ENCODE data around the gene LMAN1L. TPM values are rescaled to one million over a fixed set of nuclear protein-coding genes. Genes with fewer than 3 reads are reported as not detected.

The LMAN1L gene
- not detected in 3 replicates for polyA plus RNA-seq
- polyA plus RNA-seq (2011; ENCODE audit: low read depth), result not detected
- polyA plus RNA-seq (2011; cell fraction: cytosol; rRNA removed), result not detected in 2 replicates
- polyA plus RNA-seq (2011; cell fraction: nucleus; rRNA removed), result 0.05 and 0.22 TPM in 2 replicates
- not detected in 2 replicates for polyA plus RNA-seq (2012; ENCODE audit: low replicate concordance)
- 0.36 to 0.38 TPM in 2 of 3 replicates, not detected in the other for polyA minus RNA-seq
- polyA minus RNA-seq (2011; cell fraction: cytosol; rRNA and poly(A)+ RNA removed), result not detected
- polyA minus RNA-seq (2011; cell fraction: nucleus; rRNA and poly(A)+ RNA removed), result 0.21 and 0.31 TPM in 2 replicates

DNA sequence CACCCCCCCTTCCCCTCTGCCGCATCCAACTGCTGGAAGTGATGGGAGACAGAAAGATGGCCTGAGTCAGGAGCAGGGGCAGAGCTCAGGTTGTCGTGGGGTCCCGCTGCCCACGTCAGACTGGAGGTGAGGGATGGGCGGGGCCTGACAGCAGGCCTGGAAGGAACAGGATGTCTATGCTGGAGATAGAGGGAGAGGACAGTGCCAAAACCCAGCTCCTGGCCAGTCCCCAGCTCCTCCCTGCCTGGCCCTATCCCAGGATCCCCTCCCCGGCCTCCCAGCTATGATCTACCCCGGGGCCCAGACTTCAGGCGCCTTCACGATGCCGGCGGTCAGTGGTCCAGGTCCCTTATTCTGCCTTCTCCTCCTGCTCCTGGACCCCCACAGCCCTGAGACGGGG is at the start of gene LMAN1L:
Gene LMAN1L, plus strand, starts transcription at position 303 of the 400 bp plus-strand sequence. Its CDS starts 20 bp downstream, at position 323.
- H3K27ac ChIP-seq (ENCODE audit: control insufficient read depth, insufficient read depth, low read length), result no peak within 1 kb of the TSS
- H3K36me3 ChIP-seq (ENCODE audit: control insufficient read depth in 2 of 2, extremely low read depth in 1 of 2, insufficient read depth in 2 of 2, low read length in 2 of 2), result no peaks in the 10 kb centered on the region
- H3K9ac ChIP-seq (ENCODE audit: control insufficient read depth, extremely low read depth, insufficient read depth, low read length), result no peak within 1 kb of the TSS
- peaks cover 6% of the 10 kb centered on the region for H4K20me1 ChIP-seq (ENCODE audit: control insufficient read depth, extremely low read depth, insufficient read depth, low read length)
- TF ChIP-seq, protein P1, sequence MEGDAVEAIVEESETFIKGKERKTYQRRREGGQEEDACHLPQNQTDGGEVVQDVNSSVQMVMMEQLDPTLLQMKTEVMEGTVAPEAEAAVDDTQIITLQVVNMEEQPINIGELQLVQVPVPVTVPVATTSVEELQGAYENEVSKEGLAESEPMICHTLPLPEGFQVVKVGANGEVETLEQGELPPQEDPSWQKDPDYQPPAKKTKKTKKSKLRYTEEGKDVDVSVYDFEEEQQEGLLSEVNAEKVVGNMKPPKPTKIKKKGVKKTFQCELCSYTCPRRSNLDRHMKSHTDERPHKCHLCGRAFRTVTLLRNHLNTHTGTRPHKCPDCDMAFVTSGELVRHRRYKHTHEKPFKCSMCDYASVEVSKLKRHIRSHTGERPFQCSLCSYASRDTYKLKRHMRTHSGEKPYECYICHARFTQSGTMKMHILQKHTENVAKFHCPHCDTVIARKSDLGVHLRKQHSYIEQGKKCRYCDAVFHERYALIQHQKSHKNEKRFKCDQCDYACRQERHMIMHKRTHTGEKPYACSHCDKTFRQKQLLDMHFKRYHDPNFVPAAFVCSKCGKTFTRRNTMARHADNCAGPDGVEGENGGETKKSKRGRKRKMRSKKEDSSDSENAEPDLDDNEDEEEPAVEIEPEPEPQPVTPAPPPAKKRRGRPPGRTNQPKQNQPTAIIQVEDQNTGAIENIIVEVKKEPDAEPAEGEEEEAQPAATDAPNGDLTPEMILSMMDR (optimal IDR thresholded peaks at IDR 0.05 in 1 of 3, IDR thresholded peaks at IDR 0.05 in 1 of 3, conservative IDR thresholded peaks at IDR 0.05 in 1 of 3; ENCODE audit: extremely low read depth in 1 of 3, insufficient read depth in 2 of 3, low read length in 3 of 3), result no peak
- TF ChIP-seq EZH2 (IDR thresholded peaks at IDR 0.05; ENCODE audit: low read length), result no peak
- DNase-seq (ENCODE audit: low read depth, low spot score), result no peak
- dilution Hi-C loops (cut with MboI; ENCODE audit: extremely low pct_ligation_motif_present, low sequenced_read_pairs), result no loop called here
- no peak for FAIRE-seq
- H3K4me2 ChIP-seq (ENCODE audit: control insufficient read depth, extremely low read depth, insufficient read depth, low read depth, low read length), result no peak within 1 kb of the TSS
- H2AFZ ChIP-seq (ENCODE audit: control insufficient read depth, low read length), result no peak within 1 kb of the TSS
- H3K79me2 ChIP-seq (ENCODE audit: control insufficient read depth, insufficient read depth, low read length), result no peaks in the 10 kb centered on the region
- H3K9me1 ChIP-seq (ENCODE audit: control insufficient read depth, extremely low read depth, insufficient read depth, low read length), result no peaks in the 10 kb centered on the region
- no peak within 1 kb of the TSS for H3K4me3 ChIP-seq (ENCODE audit: control insufficient read depth in 2 of 3, extremely low read depth in 1 of 3, insufficient read depth in 2 of 3, low read depth in 1 of 3, low read length in 3 of 3)
- no peaks in the 10 kb centered on the region for H3K27me3 ChIP-seq (ENCODE audit: control insufficient read depth, extremely low read depth, insufficient read depth, low read length)
- H3K9me3 ChIP-seq (ENCODE audit: control insufficient read depth, low read depth, low read length), result no peaks in the 10 kb centered on the region
- peaks cover 15% of the 10 kb centered on the region for H3K4me1 ChIP-seq (ENCODE audit: control insufficient read depth, extremely low read depth, insufficient read depth, low read length)

DNA sequence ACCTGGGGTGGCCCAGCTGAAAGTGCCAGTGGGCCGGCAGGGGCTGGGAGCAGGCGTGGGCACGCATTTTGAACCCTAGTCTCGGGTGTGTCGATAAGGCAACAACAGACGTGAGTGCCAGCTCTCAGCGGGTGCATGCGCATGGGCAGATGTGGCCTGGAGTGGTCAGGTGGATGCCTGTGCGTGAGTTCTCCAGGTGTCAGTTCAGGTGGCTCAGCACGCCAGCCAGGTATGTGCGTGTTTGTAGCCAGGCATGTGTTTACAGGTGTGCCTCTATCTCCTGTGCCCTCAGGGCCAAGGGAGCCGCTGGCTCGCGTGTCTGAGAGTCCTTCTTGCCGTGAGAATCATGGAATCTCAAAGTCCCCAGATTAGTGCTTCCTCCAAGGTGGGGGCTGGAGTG is 49.2 kb upstream of the LMAN1L start:
- no peaks in the 10 kb centered on the region for H3K27me3 ChIP-seq (ENCODE audit: control insufficient read depth, extremely low read depth, insufficient read depth, low read length)
- H3K9me3 ChIP-seq (ENCODE audit: control insufficient read depth, low read depth, low read length), result no peaks in the 10 kb centered on the region
- H3K36me3 ChIP-seq (ENCODE audit: control insufficient read depth in 2 of 2, extremely low read depth in 1 of 2, insufficient read depth in 2 of 2, low read length in 2 of 2), result no peaks in the 10 kb centered on the region
- no peaks in the 10 kb centered on the region for H4K20me1 ChIP-seq (ENCODE audit: control insufficient read depth, extremely low read depth, insufficient read depth, low read length)
- H3K79me2 ChIP-seq (ENCODE audit: control insufficient read depth, insufficient read depth, low read length), result no peaks in the 10 kb centered on the region
- H3K9me1 ChIP-seq (ENCODE audit: control insufficient read depth, extremely low read depth, insufficient read depth, low read length), result no peaks in the 10 kb centered on the region
- TF ChIP-seq, protein P1 (optimal IDR thresholded peaks at IDR 0.05 in 1 of 3, IDR thresholded peaks at IDR 0.05 in 1 of 3, conservative IDR thresholded peaks at IDR 0.05 in 1 of 3; ENCODE audit: extremely low read depth in 1 of 3, insufficient read depth in 2 of 3, low read length in 3 of 3), result no peak
- TF ChIP-seq EZH2 (IDR thresholded peaks at IDR 0.05; ENCODE audit: low read length), result no peak
- peak overlapping the region; percentile 77 for H3K9ac ChIP-seq (ENCODE audit: control insufficient read depth, extremely low read depth, insufficient read depth, low read length)
- H2AFZ ChIP-seq (ENCODE audit: control insufficient read depth, low read length), result peak overlapping the region; percentile 37
- H3K27ac ChIP-seq (ENCODE audit: control insufficient read depth, insufficient read depth, low read length), result peak overlapping the region; percentile 64
- peaks cover 14% of the 10 kb centered on the region for H3K4me1 ChIP-seq (ENCODE audit: control insufficient read depth, extremely low read depth, insufficient read depth, low read length)
- H3K4me3 ChIP-seq (ENCODE audit: control insufficient read depth in 2 of 3, extremely low read depth in 1 of 3, insufficient read depth in 2 of 3, low read depth in 1 of 3, low read length in 3 of 3), result no peak overlapping the region
- DNase-seq (ENCODE audit: low read depth, low spot score) (peak; percentile 78), FAIRE-seq (peak; percentile 90)
- peak overlapping the region; percentile 60 for H3K4me2 ChIP-seq (ENCODE audit: control insufficient read depth, extremely low read depth, insufficient read depth, low read depth, low read length)
- dilution Hi-C loops (cut with MboI; ENCODE audit: extremely low pct_ligation_motif_present, low sequenced_read_pairs), result no loop called here
